ENCODE measurements around the gene MRAS.

The MRAS gene

GRCh38 chr3:138377804-138378203, 29.4 kb downstream of the MRAS start:
- Mint-ChIP-seq H3K4me1 (ENCODE audit: low read depth) (peaks cover 61% of the 10 kb centered on the region), H3K27me3 (no peaks in the 10 kb centered on the region), H3K27ac (peak overlapping the region; percentile 60), H3K4me3 (no peak overlapping the region), H3K36me3 (ENCODE audit: low read depth) (peaks cover 84% of the 10 kb centered on the region), H3K9me3 (peaks cover 8% of the 10 kb centered on the region)
- intact Hi-C loops (cut with micrococcal nuclease): no loop called here

GRCh38 chr3:138378331-138378730, 30.0 kb downstream of the MRAS start:
- Mint-ChIP-seq H3K36me3 (ENCODE audit: low read depth) (peaks cover 78% of the 10 kb centered on the region), H3K4me1 (ENCODE audit: low read depth) (peaks cover 60% of the 10 kb centered on the region), H3K27ac (peak overlapping the region; percentile 60), H3K4me3 (no peak overlapping the region), H3K9me3 (peaks cover 8% of the 10 kb centered on the region), H3K27me3 (no peaks in the 10 kb centered on the region)
- intact Hi-C loops (cut with micrococcal nuclease): no loop called here

GRCh38 chr3:138378990-138379389, 30.6 kb downstream of the MRAS start:
- H3K27ac Mint-ChIP-seq: peak overlapping the region; percentile 60
- peaks cover 63% of the 10 kb centered on the region for H3K4me1 Mint-ChIP-seq (ENCODE audit: low read depth)
- no peak overlapping the region for H3K4me3 Mint-ChIP-seq
- H3K27me3 Mint-ChIP-seq: no peaks in the 10 kb centered on the region
- peaks cover 8% of the 10 kb centered on the region for H3K9me3 Mint-ChIP-seq
- H3K36me3 Mint-ChIP-seq (ENCODE audit: low read depth): peaks cover 72% of the 10 kb centered on the region
- intact Hi-C loops (cut with micrococcal nuclease): no loop called here

- intact Hi-C loops (cut with micrococcal nuclease): no loop called here
These were observed 33.1 kb downstream of the MRAS start for GRCh38 chr3:138381413-138381901.

GRCh38 chr3:138381950-138382715, 33.8 kb downstream of the MRAS start:
- Mint-ChIP-seq H3K27me3 (no peaks in the 10 kb centered on the region), H3K4me3 (no peak overlapping the region), H3K27ac (peak overlapping the region; percentile 84), H3K9me3 (no peaks in the 10 kb centered on the region), H3K36me3 (ENCODE audit: low read depth) (peaks cover 57% of the 10 kb centered on the region), H3K4me1 (ENCODE audit: low read depth) (peaks cover 75% of the 10 kb centered on the region)
- intact Hi-C loops (cut with micrococcal nuclease): loop anchor here (1.0 kb wide), 1 partner anchor 11 kb away; no protein-coding TSS in a partner anchor

More at GRCh38 chr3:138381413-138381901, 33.1 kb downstream of the MRAS start:
- Mint-ChIP-seq H3K4me1 (ENCODE audit: low read depth) (peaks cover 70% of the 10 kb centered on the region), H3K27me3 (no peaks in the 10 kb centered on the region), H3K4me3 (no peak overlapping the region), H3K9me3 (no peaks in the 10 kb centered on the region), H3K27ac (peak overlapping the region; percentile 84), H3K36me3 (ENCODE audit: low read depth) (peaks cover 59% of the 10 kb centered on the region)

GRCh38 chr3:138383715-138384465, 35.5 kb downstream of the MRAS start:
- Mint-ChIP-seq H3K36me3 (ENCODE audit: low read depth) (peaks cover 40% of the 10 kb centered on the region), H3K27ac (peak overlapping the region; percentile 82), H3K4me3 (peak overlapping the region; percentile 4), H3K4me1 (ENCODE audit: low read depth) (peaks cover 68% of the 10 kb centered on the region), H3K9me3 (no peaks in the 10 kb centered on the region), H3K27me3 (no peaks in the 10 kb centered on the region)
- intact Hi-C loops (cut with micrococcal nuclease): loop anchor here (1.0 kb wide), 1 partner anchor 36 kb away; the partner anchor contains the start of gene MRAS

- peaks cover 34% of the 10 kb centered on the region for H3K36me3 Mint-ChIP-seq (ENCODE audit: low read depth)
- peak overlapping the region; percentile 4 for H3K4me3 Mint-ChIP-seq
- peaks cover 71% of the 10 kb centered on the region for H3K4me1 Mint-ChIP-seq (ENCODE audit: low read depth)
- H3K27me3 Mint-ChIP-seq: no peaks in the 10 kb centered on the region
- H3K9me3 Mint-ChIP-seq: no peaks in the 10 kb centered on the region
- intact Hi-C loops (cut with micrococcal nuclease): no loop called here
- peak overlapping the region; percentile 82 for H3K27ac Mint-ChIP-seq
These were observed 36.2 kb downstream of the MRAS start for GRCh38 chr3:138384531-138384930.

- Mint-ChIP-seq H3K4me1 (ENCODE audit: low read depth) (peaks cover 73% of the 10 kb centered on the region), H3K36me3 (ENCODE audit: low read depth) (peaks cover 29% of the 10 kb centered on the region)
- intact Hi-C loops (cut with micrococcal nuclease): no loop called here
These were observed 36.6 kb downstream of the MRAS start for GRCh38 chr3:138384976-138385375.

GRCh38 chr3:138389144-138389601, 40.8 kb downstream of the MRAS start:
- intact Hi-C loops (cut with micrococcal nuclease): no loop called here
- no peaks in the 10 kb centered on the region for H3K9me3 Mint-ChIP-seq
- H3K36me3 Mint-ChIP-seq (ENCODE audit: low read depth): peaks cover 25% of the 10 kb centered on the region
- H3K27me3 Mint-ChIP-seq: no peaks in the 10 kb centered on the region
- H3K4me3 Mint-ChIP-seq: no peak overlapping the region
- H3K27ac Mint-ChIP-seq: no peak overlapping the region
- peaks cover 66% of the 10 kb centered on the region for H3K4me1 Mint-ChIP-seq (ENCODE audit: low read depth)

More at GRCh38 chr3:138384976-138385375, 36.6 kb downstream of the MRAS start:
- H3K4me3 Mint-ChIP-seq: peak overlapping the region; percentile 25
- H3K27ac Mint-ChIP-seq: peak overlapping the region; percentile 82
- H3K27me3 Mint-ChIP-seq: no peaks in the 10 kb centered on the region
- no peaks in the 10 kb centered on the region for H3K9me3 Mint-ChIP-seq

- H3K4me3 Mint-ChIP-seq: no peak overlapping the region
- peaks cover 66% of the 10 kb centered on the region for H3K4me1 Mint-ChIP-seq (ENCODE audit: low read depth)
- no peaks in the 10 kb centered on the region for H3K27me3 Mint-ChIP-seq
- H3K27ac Mint-ChIP-seq: no peak overlapping the region
- peaks cover 25% of the 10 kb centered on the region for H3K36me3 Mint-ChIP-seq (ENCODE audit: low read depth)
- H3K9me3 Mint-ChIP-seq: no peaks in the 10 kb centered on the region
- intact Hi-C loops (cut with micrococcal nuclease): no loop called here
These were observed 41.6 kb downstream of the MRAS start for GRCh38 chr3:138389841-138390581.

GRCh38 chr3:138390582-138390932, 42.2 kb downstream of the MRAS start:
- no peaks in the 10 kb centered on the region for H3K9me3 Mint-ChIP-seq
- H3K4me1 Mint-ChIP-seq (ENCODE audit: low read depth): peaks cover 70% of the 10 kb centered on the region
- H3K27me3 Mint-ChIP-seq: no peaks in the 10 kb centered on the region
- no peak overlapping the region for H3K27ac Mint-ChIP-seq
- intact Hi-C loops (cut with micrococcal nuclease): no loop called here
- H3K4me3 Mint-ChIP-seq: no peak overlapping the region
- peaks cover 29% of the 10 kb centered on the region for H3K36me3 Mint-ChIP-seq (ENCODE audit: low read depth)

GRCh38 chr3:138394156-138394555, 45.8 kb downstream of the MRAS start:
- Mint-ChIP-seq H3K4me3 (no peak overlapping the region), H3K27ac (peak overlapping the region; percentile 37), H3K36me3 (ENCODE audit: low read depth) (peaks cover 57% of the 10 kb centered on the region), H3K27me3 (no peaks in the 10 kb centered on the region), H3K4me1 (ENCODE audit: low read depth) (peaks cover 68% of the 10 kb centered on the region), H3K9me3 (no peaks in the 10 kb centered on the region)
- intact Hi-C loops (cut with micrococcal nuclease): no loop called here

GRCh38 chr3:138394686-138395085, 46.3 kb downstream of the MRAS start:
- H3K27me3 Mint-ChIP-seq: no peaks in the 10 kb centered on the region
- no peaks in the 10 kb centered on the region for H3K9me3 Mint-ChIP-seq
- H3K4me3 Mint-ChIP-seq: no peak overlapping the region
- intact Hi-C loops (cut with micrococcal nuclease): no loop called here
- H3K27ac Mint-ChIP-seq: peak overlapping the region; percentile 37
- peaks cover 62% of the 10 kb centered on the region for H3K36me3 Mint-ChIP-seq (ENCODE audit: low read depth)
- peaks cover 63% of the 10 kb centered on the region for H3K4me1 Mint-ChIP-seq (ENCODE audit: low read depth)
